ENCODE results near the gene P2RY6. TPM values are rescaled to one million over a fixed set of nuclear protein-coding genes. Genes with fewer than 3 reads are reported as not detected.
A peak's percentile ranks its signal among the peaks of the same experiment; 100 is the strongest.

P2RY6 gene
- total RNA-seq, 1 experiment from 2014 or later = not detected

DNA sequence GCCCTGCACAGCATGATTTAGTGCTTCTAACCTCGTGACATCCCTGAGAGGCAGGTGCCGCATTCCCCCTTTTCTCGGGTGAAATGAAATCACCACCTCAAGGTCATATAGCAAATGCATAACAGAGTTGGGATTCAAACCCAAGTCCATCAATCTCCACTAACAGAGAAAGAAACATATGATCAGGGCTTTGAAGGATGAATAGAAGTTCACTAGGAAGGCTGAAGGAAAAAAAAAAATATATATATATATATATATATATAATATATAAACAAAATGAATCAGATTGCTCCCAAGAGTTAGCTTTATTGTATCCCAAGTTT is 23.8 kb downstream of the P2RY6 start:
- no peak for DNase-seq (ENCODE audit: low spot score)

DNA sequence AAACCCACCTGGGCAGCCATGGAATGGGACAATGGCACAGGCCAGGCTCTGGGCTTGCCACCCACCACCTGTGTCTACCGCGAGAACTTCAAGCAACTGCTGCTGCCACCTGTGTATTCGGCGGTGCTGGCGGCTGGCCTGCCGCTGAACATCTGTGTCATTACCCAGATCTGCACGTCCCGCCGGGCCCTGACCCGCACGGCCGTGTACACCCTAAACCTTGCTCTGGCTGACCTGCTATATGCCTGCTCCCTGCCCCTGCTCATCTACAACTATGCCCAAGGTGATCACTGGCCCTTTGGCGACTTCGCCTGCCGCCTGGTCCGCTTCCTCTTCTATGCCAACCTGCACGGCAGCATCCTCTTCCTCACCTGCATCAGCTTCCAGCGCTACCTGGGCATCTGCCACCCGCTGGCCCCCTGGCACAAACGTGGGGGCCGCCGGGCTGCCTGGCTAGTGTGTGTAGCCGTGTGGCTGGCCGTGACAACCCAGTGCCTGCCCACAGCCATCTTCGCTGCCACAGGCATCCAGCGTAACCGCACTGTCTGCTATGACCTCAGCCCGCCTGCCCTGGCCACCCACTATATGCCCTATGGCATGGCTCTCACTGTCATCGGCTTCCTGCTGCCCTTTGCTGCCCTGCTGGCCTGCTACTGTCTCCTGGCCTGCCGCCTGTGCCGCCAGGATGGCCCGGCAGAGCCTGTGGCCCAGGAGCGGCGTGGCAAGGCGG is 24.5 kb downstream of the P2RY6 start:
- DNase-seq (ENCODE audit: low spot score) = no peak

DNA sequence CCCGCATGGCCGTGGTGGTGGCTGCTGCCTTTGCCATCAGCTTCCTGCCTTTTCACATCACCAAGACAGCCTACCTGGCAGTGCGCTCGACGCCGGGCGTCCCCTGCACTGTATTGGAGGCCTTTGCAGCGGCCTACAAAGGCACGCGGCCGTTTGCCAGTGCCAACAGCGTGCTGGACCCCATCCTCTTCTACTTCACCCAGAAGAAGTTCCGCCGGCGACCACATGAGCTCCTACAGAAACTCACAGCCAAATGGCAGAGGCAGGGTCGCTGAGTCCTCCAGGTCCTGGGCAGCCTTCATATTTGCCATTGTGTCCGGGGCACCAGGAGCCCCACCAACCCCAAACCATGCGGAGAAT is 25.1 kb downstream of the P2RY6 start:
- no peak for DNase-seq (ENCODE audit: low spot score)

DNA sequence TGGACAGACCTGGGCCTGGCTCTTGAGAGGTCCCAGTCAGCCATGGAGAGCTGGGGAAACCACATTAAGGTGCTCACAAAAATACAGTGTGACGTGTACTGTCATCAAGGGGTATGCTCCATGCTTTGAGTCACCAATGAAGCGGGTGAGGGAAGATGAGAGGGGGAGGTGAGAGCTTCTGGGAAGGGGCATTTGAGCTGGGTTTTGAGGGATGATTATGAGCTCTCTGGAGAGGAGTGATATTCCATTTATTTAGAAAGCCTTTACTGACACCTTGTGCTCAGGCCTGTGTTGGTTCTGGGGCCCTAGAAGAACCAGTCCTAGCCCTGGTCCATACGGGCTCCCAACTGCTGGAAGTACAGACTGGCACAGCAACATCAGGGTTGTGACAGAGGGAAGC is 25.6 kb downstream of the P2RY6 start:
- no peak for DNase-seq (ENCODE audit: low spot score)

DNA sequence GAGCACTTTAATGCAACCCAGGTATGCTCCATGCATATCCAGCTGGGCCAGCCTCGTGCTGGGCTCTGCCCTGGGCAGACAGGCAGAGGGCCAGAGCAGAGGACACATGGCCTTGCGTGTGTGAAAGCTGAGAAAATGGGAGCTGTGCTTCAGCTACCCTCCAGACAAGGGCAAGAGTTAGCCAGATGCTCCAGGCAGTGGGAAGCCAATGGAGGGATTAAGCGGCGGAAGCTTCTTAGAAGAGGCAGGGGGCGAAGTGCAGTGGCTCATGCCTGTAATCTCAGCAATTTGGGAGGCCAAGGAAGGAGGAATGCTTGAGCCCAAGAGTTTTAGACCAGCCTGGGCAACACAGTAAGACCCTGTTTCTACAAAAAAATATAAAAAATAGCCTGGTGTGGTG is 26.1 kb downstream of the P2RY6 start:
- no peak for DNase-seq (ENCODE audit: low spot score)

DNA sequence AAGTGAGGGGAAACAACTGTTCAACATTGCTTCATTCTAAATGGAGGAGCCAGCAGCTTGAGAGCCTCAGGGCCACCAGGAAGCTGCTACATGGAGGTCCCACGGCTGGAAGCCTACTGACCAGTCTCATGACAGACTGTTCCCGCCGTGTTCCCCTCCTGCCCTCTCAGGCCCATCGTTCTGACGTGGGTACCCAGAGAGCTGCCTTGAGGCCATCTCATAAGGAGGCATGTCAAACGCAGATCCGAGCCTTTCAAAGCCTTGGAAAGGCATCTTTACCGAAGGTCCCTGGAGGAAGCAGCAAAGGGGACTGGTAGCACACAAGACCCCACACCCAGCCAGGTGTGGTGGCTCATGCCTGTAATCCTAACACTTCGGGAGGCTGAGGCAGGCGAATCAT is 27.6 kb downstream of the P2RY6 start:
- DNase-seq (ENCODE audit: low spot score) = no peak

DNA sequence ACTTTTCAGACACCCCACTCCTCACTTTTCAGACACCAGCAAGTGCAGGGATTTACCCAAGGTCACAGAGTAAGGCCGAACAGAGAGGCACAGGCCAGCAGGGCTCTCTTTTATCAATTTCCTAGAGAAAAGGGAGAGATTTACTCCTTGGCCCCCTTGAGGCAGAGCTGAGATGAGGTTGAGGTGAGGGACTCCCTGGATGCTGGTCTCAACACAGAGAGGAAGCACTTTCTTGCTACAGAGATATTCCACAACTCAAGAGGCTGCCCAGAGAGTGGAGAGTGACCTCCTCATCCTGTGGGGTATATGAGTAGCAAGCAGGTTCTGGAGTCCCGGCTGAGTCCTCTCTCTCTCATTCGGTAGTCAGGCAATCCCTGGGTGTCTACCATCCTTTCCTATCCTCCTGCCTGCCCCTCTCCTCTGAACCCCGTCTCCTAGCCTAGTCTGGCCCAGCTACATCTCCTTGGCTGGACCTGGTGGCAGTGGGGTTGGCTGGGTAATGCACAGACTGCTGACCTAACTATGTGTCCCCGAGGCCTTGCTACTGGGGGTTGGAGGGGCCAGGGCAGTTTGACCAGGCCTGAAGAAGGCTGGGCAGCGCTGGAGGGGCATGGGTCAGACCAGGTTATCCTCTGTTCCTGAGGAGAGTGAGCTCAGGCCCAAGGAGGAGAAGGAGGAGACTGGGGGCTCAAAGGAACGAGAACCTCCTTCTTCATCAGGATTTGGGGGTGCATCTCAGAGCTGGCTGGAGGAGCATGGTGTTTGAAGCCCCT is 34.1 kb downstream of the P2RY6 start:
- DNase-seq (ENCODE audit: low spot score) = no peak

DNA sequence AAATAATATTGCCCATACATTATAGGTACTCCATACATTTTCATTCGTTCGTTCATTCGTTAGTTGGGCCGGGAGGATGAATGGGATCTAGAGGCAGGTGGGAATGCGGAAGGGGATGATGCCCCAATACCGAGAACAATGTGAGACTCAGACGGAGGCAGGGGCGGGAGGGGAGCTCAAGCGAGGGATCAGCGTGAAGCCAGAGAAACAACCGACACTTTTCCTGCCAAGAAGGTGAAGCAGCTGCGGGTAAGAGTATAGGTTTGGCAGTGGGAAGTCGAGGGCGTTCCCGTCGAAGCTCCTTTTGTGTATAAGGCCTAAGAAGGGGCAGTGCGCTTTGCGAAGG is 34.8 kb downstream of the P2RY6 start:
- DNase-seq (ENCODE audit: low spot score) = no peak

DNA sequence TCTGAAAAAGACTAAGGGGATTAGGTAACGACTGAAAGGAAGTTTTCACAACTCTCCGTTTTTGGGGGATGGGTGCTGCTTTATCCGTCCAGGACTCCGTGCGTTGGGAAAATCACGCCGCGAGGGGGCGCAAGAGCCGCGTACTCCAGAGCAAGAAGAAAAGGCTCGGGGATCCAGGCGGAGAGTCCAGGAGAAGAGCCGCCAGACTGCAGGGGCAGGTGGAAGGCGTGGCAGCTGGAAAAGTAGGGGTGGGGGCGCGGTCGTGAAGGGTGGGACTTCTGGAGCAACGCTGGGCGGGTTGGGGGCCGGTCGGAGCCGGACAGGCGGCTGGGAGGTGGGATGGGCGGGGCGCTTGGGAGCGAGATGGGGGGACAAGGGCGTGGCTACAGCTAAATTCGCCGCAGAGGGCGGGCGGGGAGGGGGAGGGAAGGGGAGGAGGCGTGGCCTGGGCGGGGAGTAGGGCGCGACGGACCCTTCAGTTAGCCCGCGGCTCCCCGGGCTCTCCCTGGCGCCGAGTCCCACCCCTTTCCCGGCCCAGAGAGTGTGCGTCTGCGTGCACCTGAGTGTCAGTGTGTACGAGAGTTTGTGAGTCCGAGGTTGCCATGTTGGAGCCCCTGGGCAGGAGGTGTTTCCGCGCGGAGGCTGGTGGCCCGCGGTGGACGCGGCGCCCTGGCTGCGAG is 35.3 kb downstream of the P2RY6 start:
- peak; percentile 97 for DNase-seq (ENCODE audit: low spot score)

DNA sequence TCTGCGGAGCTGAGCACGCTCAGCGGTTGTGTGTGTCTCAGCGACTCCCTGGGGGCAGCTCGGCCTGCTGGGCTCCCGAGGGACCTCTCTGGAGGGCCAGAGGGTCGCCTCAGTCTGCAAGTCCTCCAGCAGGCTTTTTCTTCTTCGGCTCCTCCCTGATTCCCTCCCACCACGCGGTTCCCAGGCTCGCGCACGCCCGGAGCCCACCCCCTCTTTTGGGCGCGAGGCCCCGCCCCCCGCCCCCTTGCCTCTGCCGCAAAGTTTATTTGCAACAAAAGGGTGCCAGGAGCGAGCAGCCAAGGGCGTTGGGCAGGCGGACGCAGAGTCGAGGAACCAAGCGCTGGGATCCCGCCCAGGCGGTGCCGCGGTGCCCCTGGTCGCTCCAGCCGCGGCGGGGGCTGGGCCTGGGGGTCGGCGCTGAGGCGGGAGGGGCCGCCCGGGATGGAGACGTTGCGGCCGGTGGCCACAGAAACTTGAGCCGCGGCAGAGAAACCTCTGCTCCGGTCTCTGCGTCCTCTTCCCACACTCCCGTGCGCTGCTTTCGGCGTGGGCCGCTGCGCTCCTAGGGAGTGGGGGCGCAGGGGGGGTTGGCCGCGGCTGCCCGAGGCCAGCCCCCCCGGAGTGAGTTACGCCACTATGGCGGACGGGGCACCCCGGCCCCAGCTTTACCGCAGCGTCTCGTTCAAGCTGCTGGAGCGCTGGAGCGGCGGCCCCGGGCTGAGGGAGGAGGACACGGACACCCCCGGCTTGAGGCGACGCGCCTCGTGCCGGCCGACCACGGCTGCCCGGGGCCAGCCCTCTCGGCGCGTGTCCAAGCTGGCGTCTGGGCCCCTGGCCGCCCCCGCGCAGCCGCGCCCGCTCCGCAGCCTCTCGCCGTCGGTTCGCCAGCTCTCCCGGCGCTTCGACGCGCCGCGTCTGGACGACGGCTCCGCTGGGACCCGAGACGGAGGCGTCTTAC is 36.1 kb downstream of the P2RY6 start, which contains the start of gene ARHGEF17:
Gene ARHGEF17 (plus strand): TSS at position 274 of the 958 bp plus-strand sequence. CDS start 363 bp downstream, at position 637.
- DNase-seq (ENCODE audit: low spot score) = peak; percentile 65

DNA sequence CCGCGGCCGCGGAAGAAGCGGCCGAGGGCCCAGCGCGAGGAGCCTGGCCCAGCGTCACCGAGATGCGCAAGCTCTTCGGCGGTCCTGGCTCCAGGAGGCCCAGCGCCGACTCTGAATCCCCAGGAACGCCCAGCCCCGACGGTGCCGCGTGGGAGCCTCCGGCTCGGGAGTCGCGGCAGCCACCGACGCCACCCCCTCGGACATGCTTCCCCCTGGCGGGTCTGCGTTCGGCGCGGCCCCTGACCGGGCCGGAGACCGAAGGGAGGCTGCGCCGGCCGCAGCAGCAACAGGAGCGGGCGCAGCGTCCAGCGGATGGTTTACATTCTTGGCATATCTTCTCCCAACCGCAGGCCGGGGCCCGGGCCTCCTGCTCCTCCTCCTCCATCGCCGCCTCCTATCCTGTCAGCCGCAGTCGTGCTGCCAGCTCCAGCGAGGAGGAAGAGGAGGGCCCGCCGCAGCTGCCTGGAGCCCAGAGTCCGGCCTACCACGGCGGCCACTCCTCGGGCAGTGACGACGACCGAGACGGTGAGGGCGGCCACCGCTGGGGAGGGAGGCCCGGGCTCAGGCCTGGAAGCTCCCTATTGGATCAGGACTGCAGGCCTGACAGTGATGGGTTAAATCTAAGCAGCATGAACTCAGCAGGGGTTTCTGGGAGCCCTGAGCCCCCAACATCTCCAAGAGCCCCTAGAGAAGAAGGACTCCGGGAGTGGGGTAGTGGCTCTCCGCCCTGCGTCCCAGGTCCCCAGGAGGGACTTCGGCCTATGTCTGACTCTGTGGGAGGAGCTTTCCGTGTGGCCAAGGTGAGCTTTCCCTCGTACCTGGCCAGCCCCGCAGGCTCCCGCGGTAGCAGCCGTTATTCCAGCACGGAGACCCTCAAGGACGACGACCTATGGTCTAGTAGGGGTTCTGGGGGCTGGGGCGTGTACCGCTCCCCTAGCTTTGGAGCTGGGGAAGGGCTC is 37.1 kb downstream of the P2RY6 start:
- peak; percentile 96 for DNase-seq (ENCODE audit: low spot score)

DNA sequence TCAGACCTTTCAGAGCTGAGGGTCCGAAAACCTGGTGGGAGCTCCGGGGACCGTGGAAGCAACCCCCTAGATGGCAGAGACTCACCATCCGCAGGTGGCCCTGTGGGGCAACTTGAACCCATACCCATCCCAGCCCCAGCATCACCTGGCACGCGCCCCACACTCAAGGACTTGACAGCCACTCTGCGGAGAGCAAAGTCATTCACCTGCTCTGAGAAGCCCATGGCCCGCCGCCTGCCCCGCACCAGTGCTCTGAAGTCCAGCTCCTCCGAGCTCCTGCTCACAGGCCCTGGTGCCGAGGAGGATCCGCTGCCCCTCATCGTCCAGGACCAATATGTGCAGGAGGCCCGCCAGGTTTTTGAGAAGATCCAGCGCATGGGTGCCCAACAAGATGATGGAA is 37.9 kb downstream of the P2RY6 start:
- no peak for DNase-seq (ENCODE audit: low spot score)

DNA sequence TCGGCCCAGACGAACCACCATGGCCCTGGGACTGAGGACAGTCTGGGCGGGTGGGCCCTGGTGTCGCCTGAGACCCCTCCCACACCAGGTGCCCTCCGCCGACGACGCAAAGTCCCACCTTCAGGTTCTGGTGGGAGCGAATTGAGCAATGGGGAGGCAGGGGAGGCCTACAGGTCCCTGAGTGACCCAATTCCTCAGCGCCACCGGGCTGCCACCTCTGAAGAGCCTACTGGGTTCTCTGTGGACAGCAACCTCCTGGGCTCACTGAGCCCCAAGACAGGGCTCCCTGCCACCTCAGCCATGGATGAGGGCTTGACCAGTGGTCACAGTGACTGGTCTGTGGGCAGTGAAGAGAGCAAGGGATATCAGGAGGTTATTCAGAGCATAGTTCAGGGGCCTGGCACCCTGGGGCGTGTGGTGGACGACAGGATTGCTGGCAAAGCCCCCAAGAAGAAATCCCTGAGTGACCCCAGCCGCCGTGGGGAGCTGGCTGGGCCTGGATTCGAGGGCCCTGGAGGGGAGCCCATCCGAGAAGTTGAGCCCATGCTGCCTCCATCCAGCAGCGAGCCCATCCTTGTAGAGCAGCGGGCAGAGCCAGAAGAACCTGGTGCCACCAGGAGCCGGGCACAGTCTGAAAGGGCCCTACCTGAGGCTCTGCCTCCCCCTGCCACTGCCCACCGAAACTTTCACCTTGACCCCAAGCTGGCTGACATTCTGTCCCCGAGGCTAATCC is 38.7 kb downstream of the P2RY6 start:
- no peak for DNase-seq (ENCODE audit: low spot score)

DNA sequence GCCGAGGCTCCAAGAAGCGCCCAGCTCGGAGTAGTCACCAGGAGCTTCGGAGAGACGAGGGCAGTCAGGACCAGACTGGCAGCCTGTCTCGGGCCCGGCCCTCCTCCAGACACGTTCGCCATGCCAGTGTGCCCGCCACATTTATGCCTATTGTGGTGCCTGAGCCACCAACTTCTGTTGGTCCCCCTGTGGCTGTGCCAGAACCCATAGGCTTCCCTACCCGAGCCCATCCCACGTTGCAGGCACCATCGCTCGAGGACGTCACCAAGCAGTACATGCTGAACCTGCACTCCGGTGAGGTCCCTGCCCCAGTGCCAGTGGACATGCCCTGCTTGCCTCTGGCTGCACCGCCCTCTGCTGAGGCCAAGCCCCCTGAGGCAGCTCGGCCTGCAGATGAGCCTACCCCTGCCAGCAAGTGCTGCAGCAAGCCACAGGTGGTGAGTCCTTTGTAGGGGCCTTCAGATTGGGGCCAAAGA is 39.3 kb downstream of the P2RY6 start:
- no peak for DNase-seq (ENCODE audit: low spot score)

DNA sequence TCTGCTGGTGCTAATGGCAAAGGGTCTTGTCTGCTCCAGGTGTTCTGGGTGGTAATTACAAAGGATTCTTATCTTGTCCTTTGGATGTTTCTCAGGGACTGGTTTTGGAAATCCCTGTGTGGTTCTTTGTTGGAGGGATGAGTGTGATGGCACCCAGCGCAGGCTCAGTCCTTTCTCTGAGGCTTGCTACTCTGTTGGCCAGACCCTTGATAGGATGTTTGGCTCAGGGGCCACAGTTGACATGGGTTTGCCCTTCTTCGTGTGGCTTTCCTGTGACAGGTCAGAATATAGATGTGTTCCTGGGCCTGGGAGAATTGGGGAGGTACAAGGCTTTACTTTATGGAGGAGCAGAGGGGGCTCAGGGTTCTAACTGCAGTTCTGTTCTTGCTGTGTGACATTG is 39.9 kb downstream of the P2RY6 start:
- DNase-seq (ENCODE audit: low spot score) = no peak

DNA sequence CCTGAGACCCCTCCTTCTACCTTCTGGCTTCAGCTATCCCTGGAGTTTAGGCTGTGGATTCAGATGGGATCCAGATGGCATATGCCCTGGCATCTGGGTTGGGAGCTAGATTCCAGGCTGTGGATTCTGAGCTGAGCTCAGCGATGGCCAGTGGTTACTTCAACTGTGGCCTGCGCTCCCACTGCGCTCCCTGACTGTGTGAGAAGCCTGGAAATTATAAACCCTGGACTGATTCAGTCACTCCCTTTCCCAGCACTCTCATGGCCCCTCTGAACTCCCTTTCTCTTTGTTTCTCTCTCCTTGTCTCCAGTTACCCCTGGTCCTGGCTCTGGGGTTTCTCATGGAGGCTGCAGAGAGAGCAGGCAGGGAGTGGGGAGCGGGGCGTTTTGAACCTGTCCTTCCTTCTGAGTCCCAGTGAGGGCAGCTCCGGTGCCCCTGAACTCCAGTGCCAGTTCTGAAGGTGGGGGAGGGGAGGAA is 40.8 kb downstream of the P2RY6 start:
- no peak for DNase-seq (ENCODE audit: low spot score)

DNA sequence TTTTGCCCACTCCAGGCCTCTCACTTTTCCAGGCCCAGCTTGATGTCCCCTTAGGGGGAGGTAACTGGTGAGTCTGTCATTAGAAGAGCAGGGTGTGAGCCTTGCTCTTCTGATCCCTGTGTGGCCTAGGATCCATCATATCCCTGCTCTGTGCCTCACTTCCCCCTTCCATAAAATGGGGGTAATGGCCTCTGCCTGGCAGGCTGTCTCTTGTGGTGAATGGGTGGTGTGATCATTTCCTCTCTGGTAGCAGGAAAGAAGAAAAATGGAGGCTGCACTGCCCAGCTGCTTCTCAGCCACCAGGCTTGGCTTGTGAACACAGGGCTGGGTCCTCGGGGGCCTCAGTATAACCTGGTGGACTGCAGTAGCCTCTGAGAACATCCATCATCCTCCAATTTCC is 41.5 kb downstream of the P2RY6 start:
- no peak for DNase-seq (ENCODE audit: low spot score)

DNA sequence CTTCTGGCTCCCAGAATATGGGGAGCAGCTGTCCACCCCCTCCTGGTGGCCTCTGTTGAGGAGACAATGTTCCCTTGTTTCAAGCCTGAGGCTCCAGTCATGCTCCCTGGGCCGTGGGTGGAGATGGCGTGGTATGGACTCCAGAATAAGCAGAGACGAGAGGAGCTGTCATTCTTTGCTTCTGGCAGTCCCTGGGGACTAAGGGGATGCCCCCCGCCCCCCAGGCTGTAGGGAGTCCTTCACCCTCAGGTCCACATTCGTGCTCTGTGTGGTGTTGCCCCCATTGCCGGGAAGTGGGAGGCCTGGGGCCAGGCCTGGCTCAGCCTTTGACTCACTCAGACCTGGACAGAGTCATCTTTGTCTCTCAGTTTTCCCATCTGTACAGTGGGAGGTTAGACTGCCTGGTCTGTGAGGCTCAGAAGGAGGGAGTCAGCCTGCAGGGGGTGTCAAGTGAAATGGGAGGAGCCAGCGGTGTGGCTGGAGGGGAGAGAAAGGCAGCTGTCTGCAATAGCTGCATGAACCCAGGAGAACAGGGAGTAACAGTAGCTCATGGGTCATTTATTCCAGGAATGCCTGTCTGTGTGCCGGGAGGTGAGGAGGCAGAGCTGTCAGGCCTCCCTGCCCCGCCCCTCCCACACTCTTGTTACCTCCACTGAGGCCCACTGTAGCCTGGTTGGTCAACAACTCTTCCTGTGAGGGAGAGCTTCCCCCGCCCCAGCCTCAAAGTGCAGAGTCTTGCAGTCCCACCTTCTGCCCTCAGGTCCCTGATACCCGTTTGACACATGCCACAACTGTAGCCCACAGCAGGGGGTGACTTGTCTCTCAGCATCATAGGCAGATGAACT is 42.2 kb downstream of the P2RY6 start:
- DNase-seq (ENCODE audit: low spot score) = peak; percentile 57

Data from A172 (cell line).